Esophagus squamous epithelium (tissue), 5 donors: ENCODE measurements around the gene ZBTB38. TPM values are rescaled to one million over a fixed set of nuclear protein-coding genes. Genes with fewer than 3 reads are reported as not detected.

Experiments used
- DNase-seq: peaks from one replicate; lab custom pipeline; 2025; lab: John Stamatoyannopoulos, UW
- H3K27ac ChIP-seq, 4 donors: fragments of 200-600 bp; sonication (generic); one replicate each; pipeline ENCODE4 v1.5.1; 2016 to 2019; ENCODE audit warnings: mild to moderate bottlenecking in 1 of 4
- H3K27me3 ChIP-seq, 4 donors: fragments of 200-600 bp; sonication (generic); 1 replicate in 3 of 4; 2 replicates in 1 of 4; pipeline versions ENCODE4 v1.5.1 to v1.6.0; 2017 to 2021; ENCODE audit warnings: antibody characterized with exemption in 1 of 4
- H3K36me3 ChIP-seq, 3 donors: fragments of 200-600 bp; sonication (generic); one replicate each; pipeline ENCODE4 v1.5.1; 2016 to 2019
- H3K4me1 ChIP-seq, 3 donors: fragments of 200-600 bp; sonication (generic); one replicate each; pipeline ENCODE4 v1.5.1; 2017 to 2019
- H3K4me3 ChIP-seq, 4 donors: fragments of 200-600 bp; sonication (generic); 1 replicate in 3 of 4; 2 replicates in 1 of 4; pipeline ENCODE4 v1.5.1; 2016 to 2019; ENCODE audit warnings: mild to moderate bottlenecking in 2 of 4, moderate library complexity in 1 of 4
- H3K9me3 ChIP-seq, 3 donors: fragments of 200-600 bp; sonication (generic); one replicate each; pipeline ENCODE4 v1.5.1; 2016 to 2019
- POLR2A ChIP-seq, 4 donors: fragments of 450-650 bp; IDR thresholded peaks; one replicate each; pipeline ENCODE4 v1.6.1; 2017; ENCODE audit warnings: antibody characterized with exemption in 4 of 4, mild to moderate bottlenecking in 4 of 4, moderate library complexity in 3 of 4
- WGBS, 2 donors: methylation state at CpG; one replicate each; pipeline ENCODE4 v1.1.5; 2018; 5-methylcytosine and 5-hydroxymethylcytosine counted together
- intact Hi-C: fragments of 100-400 bp; cut with DNase I; formaldehyde crosslinking; loops from one replicate; pipeline ENCODE4 v1.15.0; 2022
- total RNA-seq, 4 donors: library from RNA; depleted of rRNA; stranded (reverse); fragments of >200 nt; gene quantifications; one replicate each; pipeline ENCODE4 v1.1.0, GENCODE V29; 2016
- TF ChIP-seq, protein P1 (sequence below), 6 experiments: fragments of 450-650 bp in 4 of 6; fragments of 200-600 bp in 2 of 6; sonication (generic) in 2 of 6; IDR thresholded peaks; one replicate each; pipeline ENCODE4 v1.5.1; 2016 to 2019; ENCODE audit warnings: antibody characterized with exemption in 6 of 6, mild to moderate bottlenecking in 4 of 6, moderate library complexity in 4 of 6
- donor health status: DM: yes; HTN: yes; CAD: no.

ZBTB38 gene
- total RNA-seq, 4 donors from 2014 or later = 15.6 to 54.4 (median 33.1) TPM

GRCh38 chr3:141395005-141395589 is 26.8 kb downstream of the ZBTB38 start:
- peak overlapping the region in 1 of 4 donors; percentile 9 for H3K27ac ChIP-seq
- H3K4me3 ChIP-seq = no peak overlapping the region
- no peak for TF ChIP-seq POLR2A (IDR thresholded peaks at IDR 0.05)
- TF ChIP-seq, protein P1, sequence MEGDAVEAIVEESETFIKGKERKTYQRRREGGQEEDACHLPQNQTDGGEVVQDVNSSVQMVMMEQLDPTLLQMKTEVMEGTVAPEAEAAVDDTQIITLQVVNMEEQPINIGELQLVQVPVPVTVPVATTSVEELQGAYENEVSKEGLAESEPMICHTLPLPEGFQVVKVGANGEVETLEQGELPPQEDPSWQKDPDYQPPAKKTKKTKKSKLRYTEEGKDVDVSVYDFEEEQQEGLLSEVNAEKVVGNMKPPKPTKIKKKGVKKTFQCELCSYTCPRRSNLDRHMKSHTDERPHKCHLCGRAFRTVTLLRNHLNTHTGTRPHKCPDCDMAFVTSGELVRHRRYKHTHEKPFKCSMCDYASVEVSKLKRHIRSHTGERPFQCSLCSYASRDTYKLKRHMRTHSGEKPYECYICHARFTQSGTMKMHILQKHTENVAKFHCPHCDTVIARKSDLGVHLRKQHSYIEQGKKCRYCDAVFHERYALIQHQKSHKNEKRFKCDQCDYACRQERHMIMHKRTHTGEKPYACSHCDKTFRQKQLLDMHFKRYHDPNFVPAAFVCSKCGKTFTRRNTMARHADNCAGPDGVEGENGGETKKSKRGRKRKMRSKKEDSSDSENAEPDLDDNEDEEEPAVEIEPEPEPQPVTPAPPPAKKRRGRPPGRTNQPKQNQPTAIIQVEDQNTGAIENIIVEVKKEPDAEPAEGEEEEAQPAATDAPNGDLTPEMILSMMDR (IDR thresholded peaks at IDR 0.05) = no peak
- WGBS, 2 donors = 90 to 91% methylated on average over 5 of the region's 5 CpGs
- H3K36me3 ChIP-seq = peaks cover 0 to 12% (median 0%) of the 10 kb centered on the region in 3 donors
- peaks cover 0 to 37% (median 4%) of the 10 kb centered on the region in 3 donors for H3K4me1 ChIP-seq
- H3K9me3 ChIP-seq = no peaks in the 10 kb centered on the region
- DNase-seq = no peak
- intact Hi-C loops = no loop called here
- no peaks in the 10 kb centered on the region for H3K27me3 ChIP-seq

- 91 to 92% methylated on average over 5 of the region's 5 CpGs for WGBS, 2 donors
- Histone ChIP-seq H3K9me3 (no peaks in the 10 kb centered on the region), H3K27ac (no peak overlapping the region), H3K4me3 (no peak overlapping the region), H3K36me3 (peaks cover 0 to 12% (median 0%) of the 10 kb centered on the region in 3 donors), H3K4me1 (peaks cover 15 to 39% (median 15%) of the 10 kb centered on the region in 3 donors), H3K27me3 (no peaks in the 10 kb centered on the region)
- intact Hi-C loops = no loop called here
- DNase-seq = no peak
- no peak for TF ChIP-seq POLR2A (IDR thresholded peaks at IDR 0.05)
- TF ChIP-seq, protein P1 (IDR thresholded peaks at IDR 0.05) = no peak
Observed at GRCh38 chr3:141397996-141398395, 29.7 kb downstream of the ZBTB38 start.

DNA sequence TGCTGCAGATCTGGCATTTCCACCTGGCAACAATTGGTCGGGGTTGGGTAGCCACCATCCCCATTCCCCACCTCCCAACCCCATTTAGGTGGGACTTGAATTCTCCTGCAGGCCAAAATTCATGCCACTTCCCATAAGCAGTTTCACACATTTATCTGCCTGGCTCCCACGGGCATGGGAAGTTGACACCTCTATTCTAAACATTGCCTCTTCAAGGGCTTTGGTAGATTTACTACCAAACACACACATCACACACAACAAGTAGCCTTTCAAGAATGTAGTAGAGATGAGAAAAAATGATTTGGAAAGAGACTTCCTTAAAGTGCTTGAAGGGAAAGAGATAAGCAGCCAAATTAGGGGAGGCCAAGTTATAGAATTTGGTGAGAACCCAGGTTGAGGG is 30.9 kb downstream of the ZBTB38 start:
- intact Hi-C loops = no loop called here
- peaks cover 0 to 18% (median 0%) of the 10 kb centered on the region in 3 donors for H3K36me3 ChIP-seq
- H3K4me1 ChIP-seq = peaks cover 15 to 43% (median 19%) of the 10 kb centered on the region in 3 donors
- no peak for DNase-seq
- TF ChIP-seq, protein P1 (IDR thresholded peaks at IDR 0.05) = no peak
- no peak for TF ChIP-seq POLR2A (IDR thresholded peaks at IDR 0.05)
- no peak overlapping the region for H3K4me3 ChIP-seq
- H3K27ac ChIP-seq = peak overlapping the region in 3 of 4 donors; percentile 66 to 97 (median 93)
- no peaks in the 10 kb centered on the region for H3K9me3 ChIP-seq
- WGBS, 2 donors = 57 to 70% methylated on average over 2 of the region's 2 CpGs
- no peaks in the 10 kb centered on the region for H3K27me3 ChIP-seq

- Histone ChIP-seq H3K27me3 (no peaks in the 10 kb centered on the region), H3K4me3 (no peak overlapping the region), H3K9me3 (no peaks in the 10 kb centered on the region), H3K27ac (peak overlapping the region; percentile 23 to 97 (median 88)), H3K36me3 (peaks cover 0 to 30% (median 0%) of the 10 kb centered on the region in 3 donors), H3K4me1 (peaks cover 15 to 54% (median 22%) of the 10 kb centered on the region in 3 donors)
- intact Hi-C loops = no loop called here
- no peak for DNase-seq
- no peak for TF ChIP-seq POLR2A (IDR thresholded peaks at IDR 0.05)
- TF ChIP-seq, protein P1 (IDR thresholded peaks at IDR 0.05) = no peak
- WGBS, 2 donors = 72 to 75% methylated on average over 5 of the region's 5 CpGs
Observed at GRCh38 chr3:141400073-141400971, 32.0 kb downstream of the ZBTB38 start.

- DNase-seq = no peak
- Histone ChIP-seq H3K27me3 (no peaks in the 10 kb centered on the region), H3K4me3 (peak overlapping the region in 1 of 4 donors; percentile 79), H3K9me3 (no peaks in the 10 kb centered on the region), H3K36me3 (peaks cover 0 to 37% (median 0%) of the 10 kb centered on the region in 3 donors), H3K27ac (peak overlapping the region; percentile 82 to 97 (median 94)), H3K4me1 (peaks cover 15 to 62% (median 22%) of the 10 kb centered on the region in 3 donors)
- no peak for TF ChIP-seq POLR2A (IDR thresholded peaks at IDR 0.05)
- TF ChIP-seq, protein P1 (IDR thresholded peaks at IDR 0.05) = no peak
- 62 to 76% methylated on average over 1 of the region's 1 CpG for WGBS, 2 donors
- intact Hi-C loops = no loop called here
Observed at GRCh38 chr3:141401095-141401494, 32.8 kb downstream of the ZBTB38 start.
